Kidney (tissue), 14 donors: ENCODE results near the gene CRYBA2. TPM values are rescaled to one million over a fixed set of nuclear protein-coding genes. Genes with fewer than 3 reads are reported as not detected.

Experiments used
- DNase-seq, 5 donors: peaks; one replicate each; pipeline ENCODE4 v3.0.0-alpha.2; 2013 to 2020
- FAIRE-seq: peaks from 2 replicates; lab custom pipeline; 2012; peaks lifted over from hg19 to GRCh38; lab: Jason Lieb, UNC
- H3K27ac ChIP-seq, 2 donors: one replicate each; pipeline ENCODE4 v1.7.0; 2013; ENCODE audit warnings: low read depth in 2 of 2, low read length in 2 of 2, inconsistent platforms in 1 of 2
- H3K27me3 ChIP-seq: one replicate; pipeline ENCODE4 v1.7.1; 2013; ENCODE audit warnings: low read length, inconsistent platforms; ENCODE audit not compliant: control insufficient read depth, insufficient read depth
- H3K36me3 ChIP-seq, 3 donors: one replicate each; pipeline versions ENCODE4 v1.7.0 to v1.7.1; 2013; ENCODE audit warnings: low read length in 3 of 3, control low read depth in 1 of 3, inconsistent platforms in 1 of 3; ENCODE audit not compliant: insufficient read depth in 3 of 3, control insufficient read depth in 2 of 3
- H3K4me1 ChIP-seq, 3 donors: one replicate each; pipeline versions ENCODE4 v1.7.0 to v1.7.1; 2013; ENCODE audit warnings: low read length in 3 of 3, inconsistent platforms in 1 of 3, low read depth in 1 of 3; ENCODE audit not compliant: control insufficient read depth in 2 of 3, insufficient read depth in 2 of 3
- H3K4me3 ChIP-seq, 3 donors: one replicate each; pipeline versions ENCODE4 v1.7.0 to v1.8.1; 2013; ENCODE audit warnings: low read length in 3 of 3, control low read depth in 1 of 3, inconsistent platforms in 1 of 3
- H3K9ac ChIP-seq, 3 donors: one replicate each; pipeline versions ENCODE4 v1.7.0 to v1.7.1; 2013; ENCODE audit warnings: low read length in 3 of 3, control low read depth in 1 of 3, inconsistent platforms in 1 of 3
- H3K9me3 ChIP-seq, 3 donors: one replicate each; pipeline versions ENCODE4 v1.7.0 to v1.7.1; 2013; ENCODE audit warnings: low read length in 3 of 3, control low read depth in 1 of 3, inconsistent platforms in 1 of 3; ENCODE audit not compliant: control insufficient read depth in 2 of 3, insufficient read depth in 1 of 3
- intact Hi-C: fragments of 100-400 bp; cut with DNase I; formaldehyde crosslinking; loops from one replicate; pipeline ENCODE4 v1.11.1; 2022
- polyA plus RNA-seq: library from polyadenylated mRNA; stranded (reverse); fragments of 350-450 nt; fragmentation: Illumina TruSeq; extraction: RNeasy Lipid Tissue Mini Kit (QIAGEN cat#74804); gene quantifications from one replicate; pipeline ENCODE4 v1.2.3, GENCODE V29; 2014; ENCODE audit warnings: low read depth, low replicate concordance; ENCODE audit not compliant: insufficient read depth
- total RNA-seq: library from RNA; stranded (reverse); fragmentation: NEBNext Ultra II Directional; extraction: Animal tissue kit (Norgen Biotek cat#: 25700); gene quantifications from one replicate; pipeline ENCODE4 v1.2.1, GENCODE V29; 2021
- TF ChIP-seq, protein P1 (sequence below): IDR thresholded peaks from 3 replicates; pipeline ENCODE4 v1.5.1; 2012; ENCODE audit warnings: mild to moderate bottlenecking, moderate library complexity, borderline replicate concordance; ENCODE audit not compliant: insufficient read depth; ENCODE audit errors: extremely low read depth
- donor health status: control.
- donor health status: control.
- donor health status: control.
- donor health status: control.
- donor health status: control.
- donor health status: DM: yes; HTN: yes; CAD: no.
- donor health status: Normal renal cell carcinoma (clear cell type).

Gene CRYBA2
- total and polyA plus RNA-seq, 2 donors from 2014 or later = not detected

DNA sequence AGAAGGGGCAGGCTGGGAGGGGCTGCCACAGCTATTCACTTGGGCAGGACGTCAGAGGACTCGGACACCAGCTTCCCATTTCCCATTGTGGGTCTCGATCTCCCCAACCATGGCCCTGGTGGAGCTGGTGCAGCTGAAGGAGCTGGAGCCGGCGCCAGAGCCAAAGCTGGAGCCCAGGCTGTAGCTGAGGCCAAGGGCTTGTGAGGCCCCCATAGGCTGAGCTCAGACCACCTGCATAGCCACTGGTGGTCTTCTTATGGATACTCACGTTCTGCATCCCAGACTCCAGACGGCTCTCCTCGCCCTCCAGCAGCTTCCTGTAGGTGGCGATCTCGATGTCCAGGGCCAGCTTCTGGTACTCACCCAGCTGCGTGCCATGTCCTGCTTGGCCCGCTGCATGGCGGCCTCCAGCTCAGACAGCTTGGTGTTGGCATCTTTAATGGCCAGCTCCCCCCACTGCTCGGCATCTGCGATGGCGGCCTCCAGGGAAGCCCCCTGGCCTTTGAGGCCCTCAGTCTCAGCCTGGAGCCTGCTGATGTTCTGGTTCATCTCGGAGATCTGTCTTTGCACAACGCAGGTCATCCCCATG lies 39.8 kb downstream of the CRYBA2 start:
- H3K27ac ChIP-seq = no peak overlapping the region
- intact Hi-C loops = no loop called here
- no peaks in the 10 kb centered on the region for H3K4me1 ChIP-seq
- TF ChIP-seq, protein P1, sequence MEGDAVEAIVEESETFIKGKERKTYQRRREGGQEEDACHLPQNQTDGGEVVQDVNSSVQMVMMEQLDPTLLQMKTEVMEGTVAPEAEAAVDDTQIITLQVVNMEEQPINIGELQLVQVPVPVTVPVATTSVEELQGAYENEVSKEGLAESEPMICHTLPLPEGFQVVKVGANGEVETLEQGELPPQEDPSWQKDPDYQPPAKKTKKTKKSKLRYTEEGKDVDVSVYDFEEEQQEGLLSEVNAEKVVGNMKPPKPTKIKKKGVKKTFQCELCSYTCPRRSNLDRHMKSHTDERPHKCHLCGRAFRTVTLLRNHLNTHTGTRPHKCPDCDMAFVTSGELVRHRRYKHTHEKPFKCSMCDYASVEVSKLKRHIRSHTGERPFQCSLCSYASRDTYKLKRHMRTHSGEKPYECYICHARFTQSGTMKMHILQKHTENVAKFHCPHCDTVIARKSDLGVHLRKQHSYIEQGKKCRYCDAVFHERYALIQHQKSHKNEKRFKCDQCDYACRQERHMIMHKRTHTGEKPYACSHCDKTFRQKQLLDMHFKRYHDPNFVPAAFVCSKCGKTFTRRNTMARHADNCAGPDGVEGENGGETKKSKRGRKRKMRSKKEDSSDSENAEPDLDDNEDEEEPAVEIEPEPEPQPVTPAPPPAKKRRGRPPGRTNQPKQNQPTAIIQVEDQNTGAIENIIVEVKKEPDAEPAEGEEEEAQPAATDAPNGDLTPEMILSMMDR = no peak
- FAIRE-seq (no peak), DNase-seq (peak in 1 of 5 donors; percentile 63)
- H3K9me3 ChIP-seq = peaks cover 0 to 4% (median 0%) of the 10 kb centered on the region in 3 donors
- H3K9ac ChIP-seq = no peak overlapping the region
- peaks cover 2% of the 10 kb centered on the region for H3K27me3 ChIP-seq
- H3K4me3 ChIP-seq = no peak overlapping the region
- H3K36me3 ChIP-seq = no peaks in the 10 kb centered on the region

DNA sequence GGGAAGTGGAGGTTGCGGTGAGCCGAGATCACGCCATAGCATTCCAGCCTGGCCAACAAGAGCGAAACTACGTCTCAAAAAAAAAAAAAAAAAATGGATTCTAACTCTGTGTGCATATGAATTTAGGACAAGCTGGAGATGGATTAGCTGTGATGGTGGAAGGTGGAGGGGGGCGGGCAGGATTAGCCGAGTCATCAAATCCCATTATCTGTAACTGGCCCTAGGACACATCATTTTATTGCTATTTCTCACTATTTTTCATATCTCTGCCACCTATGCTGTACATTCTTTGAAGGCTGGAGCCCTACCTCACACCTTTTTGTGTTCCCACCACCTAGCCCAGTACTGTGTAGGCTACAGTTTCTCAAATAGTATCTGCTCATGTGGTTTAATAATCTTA lies 41.1 kb downstream of the CRYBA2 start:
- no peak overlapping the region for H3K9ac ChIP-seq
- H3K4me3 ChIP-seq = no peak overlapping the region
- peaks cover 0 to 4% (median 0%) of the 10 kb centered on the region in 3 donors for H3K9me3 ChIP-seq
- FAIRE-seq (no peak), DNase-seq (no peak)
- H3K27me3 ChIP-seq = no peaks in the 10 kb centered on the region
- H3K27ac ChIP-seq = no peak overlapping the region
- H3K4me1 ChIP-seq = no peaks in the 10 kb centered on the region
- H3K36me3 ChIP-seq = no peaks in the 10 kb centered on the region
- intact Hi-C loops = no loop called here
- TF ChIP-seq, protein P1 = no peak

DNA sequence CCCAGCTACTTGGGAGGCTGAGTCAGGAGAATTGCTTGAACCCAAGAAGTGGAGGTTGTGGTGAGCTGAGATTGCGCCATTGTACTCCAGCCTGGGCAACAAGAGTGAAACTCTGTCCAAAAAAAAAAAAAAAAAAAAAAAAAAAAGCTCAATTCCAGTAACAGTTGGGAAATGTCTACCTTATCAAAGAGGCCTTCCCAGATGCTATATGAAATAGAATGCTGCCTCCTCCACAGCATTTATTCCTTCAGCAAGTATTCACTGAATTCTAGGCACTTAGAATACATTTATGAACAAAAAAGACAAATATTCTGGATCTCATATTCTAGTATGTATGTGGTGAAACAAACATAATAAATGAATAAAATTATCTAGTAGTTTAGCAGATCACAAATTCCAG lies 46.6 kb downstream of the CRYBA2 start:
- no peaks in the 10 kb centered on the region for H3K4me1 ChIP-seq
- intact Hi-C loops = no loop called here
- H3K9me3 ChIP-seq = no peaks in the 10 kb centered on the region
- TF ChIP-seq, protein P1 = no peak
- no peak overlapping the region for H3K4me3 ChIP-seq
- no peak overlapping the region for H3K9ac ChIP-seq
- no peak for FAIRE-seq
- no peak for DNase-seq
- no peaks in the 10 kb centered on the region for H3K36me3 ChIP-seq
- H3K27ac ChIP-seq = no peak overlapping the region
- no peaks in the 10 kb centered on the region for H3K27me3 ChIP-seq
